Activated gamma-delta T cell treated with anti-CD3 and anti-CD28 coated beads, Interleukin-2, amount 50 U/mL, for 16 hours (primary cell): Measurements from ENCODE around the gene RAPH1.
A peak's percentile ranks its signal among the peaks of the same experiment; 100 is the strongest.
"Not testable (repeated sequence)": the region's sequence is repeated elsewhere in the genome, so short reads cannot be mapped to it uniquely, and the experiment has no call there.

Experiments used
- DNase-seq: peaks from one replicate; pipeline ENCODE4 v3.0.0-alpha.2; 2020; ENCODE audit warnings: low read depth

RAPH1 gene

DNA sequence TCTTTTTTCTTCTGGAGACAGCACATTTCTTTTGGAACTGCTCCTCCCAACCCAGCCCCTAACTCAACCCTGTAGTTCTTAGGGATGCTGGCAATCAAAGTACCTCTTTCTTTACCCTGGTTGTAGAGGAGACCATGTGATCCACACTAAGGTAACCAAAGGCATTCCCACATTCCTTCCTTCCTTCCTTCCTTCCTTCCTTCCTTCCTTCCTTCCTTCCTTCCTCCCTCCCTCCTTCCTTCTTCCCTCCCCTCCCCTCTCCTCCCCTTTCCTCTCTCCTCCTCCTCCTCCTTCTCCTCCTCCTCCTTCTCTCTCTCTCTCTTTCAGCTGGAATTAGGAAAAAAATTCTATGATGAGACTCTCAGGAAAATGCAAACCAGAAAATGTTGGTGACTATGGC, 13.8 kb upstream of the RAPH1 start:
- DNase-seq: no peak

DNA sequence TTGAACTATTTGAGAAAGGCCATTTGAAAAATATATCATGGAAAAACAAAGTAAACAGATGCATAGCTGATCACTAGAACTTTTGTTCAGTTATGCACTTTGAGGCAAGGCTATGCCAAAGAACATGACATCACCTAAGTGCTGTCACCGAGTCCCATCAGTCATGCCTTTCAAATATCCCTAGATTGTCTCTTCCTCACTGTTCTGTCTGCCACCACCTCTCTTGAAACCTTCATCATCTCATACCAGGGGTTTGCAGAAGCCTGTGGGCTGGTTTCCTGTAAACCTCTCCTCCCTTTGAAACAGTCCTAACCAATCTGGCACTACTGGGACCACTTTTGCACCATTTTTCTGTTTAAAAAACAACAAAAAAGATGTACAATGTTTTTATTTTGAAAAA, 12.3 kb upstream of the RAPH1 start:
- DNase-seq: no peak

DNA sequence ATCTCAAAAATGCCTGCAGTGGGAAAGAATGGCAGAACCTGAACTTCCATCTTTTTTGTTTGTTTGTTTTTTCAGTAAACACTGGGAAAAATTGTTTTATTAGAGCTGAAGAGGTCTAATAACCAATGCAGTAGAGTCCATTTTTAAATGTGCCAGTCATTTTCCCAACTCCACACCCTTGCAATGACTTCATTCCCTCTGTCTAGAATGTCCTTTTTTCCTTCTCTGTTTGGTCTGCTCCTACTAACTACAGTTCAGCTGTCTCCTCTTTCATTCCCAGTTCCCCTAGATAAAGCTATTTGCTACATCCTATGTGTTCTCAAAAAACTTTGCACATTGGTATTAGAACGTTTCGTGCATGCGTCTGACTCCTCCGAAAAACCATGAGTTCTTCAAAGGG, 9.3 kb upstream of the RAPH1 start:
- no peak for DNase-seq

DNA sequence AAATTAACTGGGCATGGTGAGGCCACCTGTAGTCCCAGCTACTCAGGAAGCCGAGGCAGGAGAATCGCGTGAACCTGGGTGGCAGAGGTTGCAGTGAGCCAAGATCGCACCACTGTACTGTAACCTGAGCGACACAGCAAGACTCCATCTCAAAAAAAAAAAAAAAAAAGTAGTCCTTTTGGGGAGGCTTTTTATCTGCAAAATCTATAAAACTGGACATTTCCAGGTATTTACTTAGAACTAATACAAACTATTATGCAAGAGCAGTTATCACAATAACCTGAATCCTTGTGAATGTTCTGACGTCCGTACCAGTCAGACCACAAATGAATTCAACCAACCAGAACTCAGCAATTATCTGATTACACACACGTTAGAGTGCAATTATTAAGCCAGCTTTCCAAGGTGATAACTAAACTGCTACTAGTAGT, 8.8 kb upstream of the RAPH1 start:
- DNase-seq: no peak

- not testable (repeated sequence) for DNase-seq
Measured at GRCh38 chr2:203540598-203540997, 5.5 kb upstream of the RAPH1 start.

DNA sequence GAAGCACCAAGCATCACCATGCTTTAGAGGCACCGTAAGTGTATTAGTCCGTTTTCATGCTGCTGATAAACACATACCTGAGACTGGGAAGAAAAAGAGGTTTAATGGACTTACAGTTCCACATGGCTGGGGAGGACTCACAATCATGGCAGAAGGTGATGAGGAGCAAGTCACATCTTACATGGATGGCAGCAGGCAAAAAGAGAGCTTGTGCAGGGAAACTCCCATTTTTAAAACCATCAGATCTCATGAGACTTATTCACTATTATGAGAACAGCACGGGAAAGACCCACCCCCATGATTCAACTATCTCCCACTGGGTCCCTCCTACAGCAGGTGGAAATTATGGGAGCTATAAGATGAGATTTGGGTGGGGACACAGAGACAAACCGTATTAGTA, 3.1 kb upstream of the RAPH1 start:
- not testable (repeated sequence) for DNase-seq

- DNase-seq: not testable (repeated sequence)
Measured at GRCh38 chr2:203536586-203536951, 1.5 kb upstream of the RAPH1 start.

DNA sequence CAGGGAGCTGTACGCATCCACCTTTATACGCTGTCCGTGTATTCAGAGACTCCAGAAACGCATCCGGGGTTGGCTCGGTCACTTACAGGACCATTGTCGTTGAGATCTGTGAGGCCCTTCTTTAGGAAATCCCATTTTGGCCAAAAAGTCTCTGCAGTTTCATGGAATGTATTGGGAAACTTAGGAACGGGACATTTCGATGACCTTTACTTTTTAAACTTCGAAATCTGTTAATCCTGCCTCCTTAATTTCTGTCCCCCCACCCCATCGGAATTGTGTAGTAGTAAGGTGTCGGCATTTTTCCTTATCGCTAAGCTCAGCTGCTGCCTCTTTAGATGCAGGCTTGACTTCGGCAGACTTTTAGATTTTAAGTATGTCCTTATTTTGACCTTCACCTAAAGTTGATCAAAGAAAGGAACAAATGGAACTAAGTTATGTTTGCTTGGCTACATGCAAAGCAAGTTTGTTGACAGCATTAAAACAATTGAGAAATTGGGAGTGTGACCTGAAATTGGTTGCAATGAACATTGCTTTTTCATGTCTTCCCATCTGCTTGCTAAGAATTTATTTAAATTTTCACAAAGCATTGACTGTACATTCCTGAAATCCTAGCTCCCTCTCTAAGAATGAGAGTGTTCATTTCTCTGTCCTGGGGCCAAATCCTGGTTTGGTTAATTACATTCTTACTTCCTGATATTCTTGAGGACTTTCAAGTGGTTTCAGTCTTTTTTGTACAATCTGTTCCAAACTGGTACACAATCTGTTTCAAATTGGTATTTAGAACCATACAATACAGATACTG, 884 bp upstream of the RAPH1 start:
- no peak for DNase-seq

- DNase-seq: peak; percentile 17
Measured at GRCh38 chr2:203534621-203535077, 452 bp downstream of the RAPH1 start.

- DNase-seq: no peak
Measured at GRCh38 chr2:203533676-203534591, 1.2 kb downstream of the RAPH1 start.

DNA sequence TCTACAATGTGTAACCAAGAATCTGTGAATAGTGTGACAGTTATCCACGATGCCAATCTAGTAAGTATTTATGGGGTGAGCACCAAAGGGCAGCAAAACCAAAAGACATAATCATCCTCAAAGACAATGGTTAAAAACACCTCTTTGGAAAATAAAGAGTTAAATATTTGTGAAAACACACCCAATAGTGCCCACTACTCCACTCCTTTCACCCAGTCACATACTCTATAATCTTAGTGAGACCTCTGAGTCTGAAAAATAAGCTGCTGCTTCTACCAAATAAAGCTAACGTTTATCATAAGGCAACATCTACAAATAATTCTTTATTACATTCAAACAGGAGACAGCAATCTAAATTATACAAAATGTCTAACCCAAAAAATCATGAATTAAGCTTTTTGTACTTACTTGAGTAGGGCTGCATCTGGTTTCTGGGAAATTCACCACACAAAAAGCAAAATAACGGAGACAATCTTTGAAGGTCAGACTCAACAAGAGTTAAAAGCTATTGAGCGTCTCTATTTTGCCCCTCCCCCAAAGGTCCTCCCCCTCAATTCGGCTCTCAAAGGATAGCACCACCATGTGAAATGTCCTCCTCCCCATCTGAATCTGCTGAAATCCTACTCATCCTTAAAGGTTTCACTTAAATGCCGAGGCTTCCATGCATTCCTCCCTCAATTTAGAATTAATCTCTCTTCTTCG, 2.0 kb downstream of the RAPH1 start:
- no peak for DNase-seq

- DNase-seq: no peak
Measured at GRCh38 chr2:203527719-203528118, 7.4 kb downstream of the RAPH1 start.

DNA sequence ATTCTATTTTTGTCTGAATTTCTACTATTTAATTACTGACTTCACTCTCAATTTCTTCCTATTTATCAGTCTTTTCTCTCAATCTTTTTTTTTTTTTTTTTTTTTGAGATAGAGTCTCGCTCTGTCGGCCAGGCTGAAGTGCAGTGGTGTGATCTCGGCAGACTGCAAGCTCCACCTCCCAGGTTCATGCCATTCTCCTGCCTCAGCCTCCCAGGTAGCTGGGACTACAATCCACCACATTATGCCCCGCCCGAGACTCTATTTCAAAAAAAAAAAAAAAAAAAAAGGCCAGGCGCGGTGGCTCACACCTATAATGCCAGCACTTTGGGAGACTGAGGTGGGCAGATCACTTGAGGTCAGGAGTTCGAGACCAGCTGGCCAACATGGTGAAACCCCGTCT, 21.8 kb downstream of the RAPH1 start:
- DNase-seq: not testable (repeated sequence)

DNA sequence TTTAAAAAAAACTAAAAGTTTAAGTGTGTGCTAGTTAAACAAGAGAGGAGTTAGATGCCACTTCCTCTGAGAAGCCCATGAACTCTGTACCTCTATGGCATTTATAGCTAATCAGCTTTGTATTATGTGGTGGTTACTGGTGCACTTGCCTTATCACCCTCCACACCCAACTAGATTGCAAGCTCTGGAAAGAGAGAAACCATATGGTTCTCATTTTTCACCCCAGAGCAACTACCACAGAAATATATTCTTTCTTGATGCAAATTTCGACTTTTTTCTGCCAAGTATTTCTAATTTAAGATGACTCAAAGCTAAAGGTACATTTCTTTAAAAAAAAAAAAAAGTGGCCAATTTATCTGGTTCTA, 24.2 kb downstream of the RAPH1 start:
- no peak for DNase-seq

GRCh38 chr2:203510256-203510940, 24.7 kb downstream of the RAPH1 start:
- DNase-seq: no peak

GRCh38 chr2:203503460-203503859, 31.6 kb downstream of the RAPH1 start:
- not testable (repeated sequence) for DNase-seq

DNA sequence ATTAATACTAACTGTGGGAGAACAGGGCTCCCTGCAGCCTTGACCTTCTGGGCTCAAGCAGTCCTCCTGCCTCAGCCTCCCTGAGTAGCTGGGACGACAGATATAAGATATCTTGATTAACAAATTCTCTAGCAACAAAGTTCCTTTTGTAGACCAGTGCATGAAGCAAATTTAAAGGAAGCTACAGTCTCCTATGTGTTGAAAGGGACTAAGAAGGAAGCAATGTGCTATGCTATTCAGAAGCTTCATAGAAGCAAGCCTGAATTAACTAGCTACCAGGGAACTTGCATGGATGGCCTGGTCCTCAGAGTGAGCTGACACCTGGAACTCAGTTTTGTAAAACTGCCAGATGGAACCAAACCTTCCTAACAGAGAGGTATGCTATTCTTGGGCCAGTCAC, 33.2 kb downstream of the RAPH1 start:
- DNase-seq: no peak

DNA sequence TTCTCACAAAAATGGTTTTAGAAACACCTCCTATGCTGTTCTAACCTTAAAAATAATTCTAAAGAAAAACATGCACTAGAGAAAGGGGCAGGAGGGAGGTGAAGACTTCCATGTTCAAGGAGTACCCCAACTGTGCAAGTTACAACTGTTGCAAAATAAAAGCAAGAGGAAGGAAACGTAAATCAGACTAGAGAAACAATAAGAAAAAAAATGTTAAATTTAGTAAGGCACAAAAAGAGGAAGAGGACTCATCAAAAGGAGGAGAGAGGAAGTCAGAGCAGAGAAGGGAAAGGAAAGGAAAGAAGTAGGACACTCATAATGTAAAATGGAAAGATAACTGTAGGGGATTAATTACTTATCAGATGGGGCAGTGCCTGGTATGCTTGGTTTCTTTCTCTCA, 34.1 kb downstream of the RAPH1 start:
- no peak for DNase-seq

DNA sequence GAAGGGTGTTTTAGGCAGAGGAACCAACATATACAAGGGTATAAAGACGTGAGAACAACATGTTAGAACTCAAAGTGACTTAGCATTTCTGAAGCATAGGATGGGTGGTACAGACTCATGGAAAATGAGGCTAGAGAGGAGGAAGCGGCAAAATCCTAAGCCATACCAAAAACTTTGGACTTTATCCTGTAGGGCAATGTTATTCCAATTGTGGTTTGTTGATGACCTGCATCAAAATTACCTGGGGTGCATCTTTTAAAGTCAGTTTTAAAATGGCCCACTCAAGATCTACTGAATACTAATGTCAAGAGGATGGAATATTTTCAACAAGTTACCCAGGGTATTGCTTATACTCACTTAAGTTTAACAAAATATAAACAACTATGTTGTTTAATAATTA, 34.8 kb downstream of the RAPH1 start:
- DNase-seq: no peak

DNA sequence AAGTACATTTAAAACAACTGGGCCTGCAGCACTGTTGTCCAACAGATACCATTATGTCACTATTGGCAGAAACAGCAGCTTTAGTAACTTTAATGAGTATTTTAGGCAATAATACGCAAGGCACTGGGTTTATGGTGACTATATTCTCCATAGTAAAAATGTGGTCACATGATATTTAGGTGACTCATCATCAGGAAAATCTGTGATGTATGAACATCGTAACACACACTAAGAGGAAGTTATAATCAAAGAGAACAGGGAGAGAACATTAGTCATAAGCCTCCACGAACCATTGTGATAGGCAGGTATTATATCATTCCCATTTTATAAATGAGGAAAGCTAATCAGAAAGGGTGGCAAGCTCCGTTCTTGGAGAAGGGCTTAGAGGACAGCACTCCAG, 36.9 kb downstream of the RAPH1 start:
- no peak for DNase-seq

- no peak for DNase-seq
Measured at GRCh38 chr2:203492965-203493364, 42.1 kb downstream of the RAPH1 start.

- DNase-seq: no peak
Measured at GRCh38 chr2:203490391-203490790, 44.7 kb downstream of the RAPH1 start.
